PC-9 (cell line): ENCODE results near the gene HOXD10.

ENCODE experiments used
- CTCF ChIP-seq: fragments of 200-600 bp; sonication (generic); conservative IDR thresholded peaks from 2 replicates; pipeline ENCODE4 v1.6.1; 2017; ENCODE audit warnings: mixed run types, antibody characterized with exemption, mild to moderate bottlenecking, moderate library complexity
- EZH2 ChIP-seq: fragments of 200-600 bp; sonication (generic); IDR thresholded peaks from 2 replicates; pipeline ENCODE4 v1.8.0; 2017; ENCODE audit warnings: antibody characterized with exemption, low read depth

GRCh38 chr2:176098366-176099158, 18.0 kb upstream of the HOXD10 start:
- no peak for TF ChIP-seq CTCF
- no peak for TF ChIP-seq EZH2
